Fibroblast of peridontal ligament (primary cell): ENCODE measurements around the gene SULT6B1.
A peak's percentile ranks its signal among the peaks of the same experiment; 100 is the strongest.
"Not testable (repeated sequence)": the region's sequence is repeated elsewhere in the genome, so short reads cannot be mapped to it uniquely, and the experiment has no call there.

Source experiments
- DNase-seq: peaks from one replicate; pipeline ENCODE4 v3.0.0-alpha.2; 2010; ENCODE audit errors: extremely low read depth

SULT6B1 gene

GRCh38 chr2:37188570-37188969 is at the start of gene SULT6B1:
Gene SULT6B1, minus strand, starts transcription at chr2:37188670. Its CDS starts 30 bp downstream, at chr2:37188640.
- no peak for DNase-seq

GRCh38 chr2:37232131-37232933 is 43.9 kb upstream of the SULT6B1 start:
- DNase-seq = peak; percentile 30

GRCh38 chr2:37231241-37232130 is 43.0 kb upstream of the SULT6B1 start, which contains the start of the genes CEBPZ and NDUFAF7:
Gene CEBPZ, minus strand, starts transcription at chr2:37231596. Its CDS starts 29 bp downstream, at chr2:37231567.
Gene NDUFAF7, plus strand, starts transcription at chr2:37231658. Its CDS starts 48 bp downstream, at chr2:37231706.
- peak; percentile 91 for DNase-seq

- peak; percentile 19 for DNase-seq
Measured at GRCh38 chr2:37230581-37230980, 42.1 kb upstream of the SULT6B1 start.

GRCh38 chr2:37228788-37229187 is 40.3 kb upstream of the SULT6B1 start:
- DNase-seq = no peak

GRCh38 chr2:37226863-37227262 is 38.4 kb upstream of the SULT6B1 start:
- DNase-seq = no peak

- not testable (repeated sequence) for DNase-seq
Measured at GRCh38 chr2:37225129-37225528, 36.7 kb upstream of the SULT6B1 start.

- no peak for DNase-seq
Measured at GRCh38 chr2:37224063-37224462, 35.6 kb upstream of the SULT6B1 start.

- no peak for DNase-seq
Measured at GRCh38 chr2:37223131-37223530, 34.7 kb upstream of the SULT6B1 start.

GRCh38 chr2:37219046-37219445 is 30.6 kb upstream of the SULT6B1 start:
- no peak for DNase-seq

- DNase-seq = peak; percentile 36
Measured at GRCh38 chr2:37215250-37215649, 26.8 kb upstream of the SULT6B1 start.

- DNase-seq = no peak
Measured at GRCh38 chr2:37211939-37212338, 23.5 kb upstream of the SULT6B1 start.

GRCh38 chr2:37211212-37211611 is 22.7 kb upstream of the SULT6B1 start:
- DNase-seq = no peak

- not testable (repeated sequence) for DNase-seq
Measured at GRCh38 chr2:37206760-37207159, 18.3 kb upstream of the SULT6B1 start.

GRCh38 chr2:37205689-37206341 is 17.3 kb upstream of the SULT6B1 start:
- DNase-seq = no peak

GRCh38 chr2:37205071-37205661 is 16.7 kb upstream of the SULT6B1 start:
- DNase-seq = not testable (repeated sequence)

- DNase-seq = no peak
Measured at GRCh38 chr2:37203708-37204107, 15.2 kb upstream of the SULT6B1 start.

GRCh38 chr2:37201766-37202165 is 13.3 kb upstream of the SULT6B1 start:
- no peak for DNase-seq

GRCh38 chr2:37201208-37201607 is 12.7 kb upstream of the SULT6B1 start:
- peak; percentile 5 for DNase-seq

GRCh38 chr2:37198681-37199065 is 10.2 kb upstream of the SULT6B1 start:
- DNase-seq = no peak
